ENCODE data around the gene ATG7. TPM values are rescaled to one million over a fixed set of nuclear protein-coding genes. Genes with fewer than 3 reads are reported as not detected.

Gene ATG7
- total RNA-seq, 1 donor from 2014 or later = 53.5 TPM

DNA sequence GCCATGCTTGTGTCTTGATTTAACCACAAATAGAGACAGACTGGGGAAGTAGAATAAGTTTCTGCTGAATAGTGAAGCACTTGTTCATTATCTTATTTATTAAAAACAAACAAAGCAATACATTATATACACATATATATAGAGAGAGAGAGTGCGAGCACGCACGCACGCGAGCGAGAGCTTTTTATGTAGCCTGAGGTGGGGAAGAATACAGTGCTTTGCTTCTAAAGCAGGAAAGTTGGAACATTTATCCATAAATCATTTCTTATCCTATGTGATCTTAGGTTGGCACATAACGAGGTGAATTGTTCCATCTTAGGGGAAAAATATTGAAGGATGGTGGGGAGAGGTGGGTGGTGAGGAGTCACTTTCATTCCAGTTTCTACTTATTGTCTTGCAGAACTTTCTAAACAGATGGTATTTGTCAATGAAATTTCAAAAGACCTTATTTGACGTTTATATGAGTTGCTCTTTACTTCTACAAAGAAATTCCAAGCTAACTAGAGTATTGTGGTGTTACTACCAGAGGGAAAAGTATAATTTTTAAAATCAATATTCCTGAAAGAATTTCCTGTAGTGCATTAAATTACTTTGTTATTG, 110.0 kb downstream of the ATG7 start:
- no peaks in the 10 kb centered on the region for H3K79me2 ChIP-seq (ENCODE audit: low read depth)
- no peaks in the 10 kb centered on the region for H3K27me3 ChIP-seq
- peaks cover 23% of the 10 kb centered on the region for H3K4me1 ChIP-seq
- H2AFZ ChIP-seq (replicated peaks) = no peak overlapping the region
- TF ChIP-seq, protein P1, sequence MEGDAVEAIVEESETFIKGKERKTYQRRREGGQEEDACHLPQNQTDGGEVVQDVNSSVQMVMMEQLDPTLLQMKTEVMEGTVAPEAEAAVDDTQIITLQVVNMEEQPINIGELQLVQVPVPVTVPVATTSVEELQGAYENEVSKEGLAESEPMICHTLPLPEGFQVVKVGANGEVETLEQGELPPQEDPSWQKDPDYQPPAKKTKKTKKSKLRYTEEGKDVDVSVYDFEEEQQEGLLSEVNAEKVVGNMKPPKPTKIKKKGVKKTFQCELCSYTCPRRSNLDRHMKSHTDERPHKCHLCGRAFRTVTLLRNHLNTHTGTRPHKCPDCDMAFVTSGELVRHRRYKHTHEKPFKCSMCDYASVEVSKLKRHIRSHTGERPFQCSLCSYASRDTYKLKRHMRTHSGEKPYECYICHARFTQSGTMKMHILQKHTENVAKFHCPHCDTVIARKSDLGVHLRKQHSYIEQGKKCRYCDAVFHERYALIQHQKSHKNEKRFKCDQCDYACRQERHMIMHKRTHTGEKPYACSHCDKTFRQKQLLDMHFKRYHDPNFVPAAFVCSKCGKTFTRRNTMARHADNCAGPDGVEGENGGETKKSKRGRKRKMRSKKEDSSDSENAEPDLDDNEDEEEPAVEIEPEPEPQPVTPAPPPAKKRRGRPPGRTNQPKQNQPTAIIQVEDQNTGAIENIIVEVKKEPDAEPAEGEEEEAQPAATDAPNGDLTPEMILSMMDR (IDR thresholded peaks at IDR 0.05) = no peak
- TF ChIP-seq EZH2phosphoT487 (IDR thresholded peaks at IDR 0.05) = no peak
- no peak for TF ChIP-seq EZH2 (IDR thresholded peaks at IDR 0.05)
- Mint-ChIP-seq H3K9me3 (no peaks in the 10 kb centered on the region), H3K36me3 (peaks cover 3% of the 10 kb centered on the region), H3K27ac (peak overlapping the region; percentile 47), H3K4me1 (peaks cover 48% of the 10 kb centered on the region), H3K27me3 (ENCODE audit: insufficient read depth, low read depth) (peaks cover 2% of the 10 kb centered on the region), H3K4me3 (no peak overlapping the region)
- no peak overlapping the region for H3K4me3 ChIP-seq
- no peaks in the 10 kb centered on the region for H4K20me1 ChIP-seq (ENCODE audit: low read depth)
- H3K27ac ChIP-seq = no peak overlapping the region
- no peaks in the 10 kb centered on the region for H3K36me3 ChIP-seq
- no peak for DNase-seq (ENCODE audit: low spot score)
- no peaks in the 10 kb centered on the region for H3F3A ChIP-seq (ENCODE audit: low read depth)
- H3K4me2 ChIP-seq = no peak overlapping the region
- H3K9ac ChIP-seq = no peak overlapping the region
- H3K9me3 ChIP-seq (ENCODE audit: low read depth) = no peaks in the 10 kb centered on the region

DNA sequence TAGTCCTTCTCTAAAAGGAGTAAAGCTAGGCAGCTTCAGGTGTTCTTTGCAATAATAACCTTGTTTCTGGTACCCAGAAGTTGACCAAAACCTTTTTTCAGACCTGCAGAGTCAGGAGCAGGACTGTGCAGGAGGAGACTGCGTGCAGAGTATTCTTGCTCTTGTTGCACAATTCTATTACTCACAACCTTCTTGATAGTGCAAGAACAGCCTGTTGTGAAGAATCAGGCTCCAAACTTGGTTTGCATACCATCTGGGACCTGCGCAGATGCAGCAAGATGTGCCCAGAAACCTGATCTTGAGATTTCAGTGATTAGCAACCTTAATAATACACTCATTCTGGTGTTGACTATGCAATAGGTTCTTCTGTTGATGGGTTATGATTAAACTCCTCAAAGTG, 111.9 kb downstream of the ATG7 start:
- TF ChIP-seq EZH2 (IDR thresholded peaks at IDR 0.05) (no peak), EZH2phosphoT487 (IDR thresholded peaks at IDR 0.05) (no peak)
- TF ChIP-seq, protein P1 (IDR thresholded peaks at IDR 0.05) = no peak
- Histone ChIP-seq H4K20me1 (ENCODE audit: low read depth) (no peaks in the 10 kb centered on the region), H3K4me1 (peaks cover 23% of the 10 kb centered on the region), H3K79me2 (ENCODE audit: low read depth) (no peaks in the 10 kb centered on the region), H3K9ac (no peak overlapping the region), H3K27ac (no peak overlapping the region), H3K4me2 (no peak overlapping the region), H2AFZ (replicated peaks) (no peak overlapping the region), H3F3A (ENCODE audit: low read depth) (no peaks in the 10 kb centered on the region), H3K27me3 (no peaks in the 10 kb centered on the region), H3K36me3 (no peaks in the 10 kb centered on the region), H3K9me3 (ENCODE audit: low read depth) (no peaks in the 10 kb centered on the region), H3K4me3 (no peak overlapping the region)
- peaks cover 3% of the 10 kb centered on the region for H3K36me3 Mint-ChIP-seq
- no peak overlapping the region for H3K4me3 Mint-ChIP-seq
- no peaks in the 10 kb centered on the region for H3K27me3 Mint-ChIP-seq (ENCODE audit: insufficient read depth, low read depth)
- peaks cover 42% of the 10 kb centered on the region for H3K4me1 Mint-ChIP-seq
- no peak overlapping the region for H3K27ac Mint-ChIP-seq
- no peak for DNase-seq (ENCODE audit: low spot score)
- no peaks in the 10 kb centered on the region for H3K9me3 Mint-ChIP-seq

DNA sequence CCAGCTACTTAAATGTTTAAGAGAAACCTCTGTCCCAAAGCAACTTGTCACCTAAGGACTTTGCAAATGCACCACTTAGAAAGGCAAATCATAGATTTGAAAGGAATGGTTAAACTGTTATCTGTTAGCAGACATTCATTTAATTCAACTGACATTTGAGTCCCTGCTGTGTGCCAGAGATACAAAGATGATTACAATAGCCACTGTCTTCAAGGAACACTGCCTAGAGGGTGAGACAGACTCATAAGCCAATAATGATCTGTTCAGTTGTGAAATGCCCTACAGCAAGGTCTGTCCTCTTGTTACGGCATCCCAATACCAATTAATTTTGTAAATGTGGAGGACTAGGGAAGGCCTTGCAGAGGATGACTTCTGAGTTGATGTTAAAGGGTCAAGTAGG, 113.1 kb downstream of the ATG7 start:
- DNase-seq (ENCODE audit: low spot score) = no peak
- Mint-ChIP-seq H3K36me3 (peaks cover 3% of the 10 kb centered on the region), H3K9me3 (no peaks in the 10 kb centered on the region), H3K27ac (no peak overlapping the region), H3K4me3 (no peak overlapping the region), H3K4me1 (peaks cover 31% of the 10 kb centered on the region), H3K27me3 (ENCODE audit: insufficient read depth, low read depth) (no peaks in the 10 kb centered on the region)
- Histone ChIP-seq H3K9me3 (ENCODE audit: low read depth) (no peaks in the 10 kb centered on the region), H3K9ac (no peak overlapping the region), H3K4me2 (no peak overlapping the region), H4K20me1 (ENCODE audit: low read depth) (no peaks in the 10 kb centered on the region), H3K4me1 (peaks cover 16% of the 10 kb centered on the region), H3K4me3 (no peak overlapping the region), H3K79me2 (ENCODE audit: low read depth) (no peaks in the 10 kb centered on the region), H2AFZ (replicated peaks) (no peak overlapping the region), H3K27me3 (no peaks in the 10 kb centered on the region), H3K27ac (no peak overlapping the region), H3F3A (ENCODE audit: low read depth) (no peaks in the 10 kb centered on the region), H3K36me3 (no peaks in the 10 kb centered on the region)
- TF ChIP-seq EZH2 (IDR thresholded peaks at IDR 0.05) (no peak), EZH2phosphoT487 (IDR thresholded peaks at IDR 0.05) (no peak)
- TF ChIP-seq, protein P1 (IDR thresholded peaks at IDR 0.05) = no peak

All from neural progenitor cell (in vitro differentiated cells).